ENCODE measurements around the gene BMF. TPM values are rescaled to one million over a fixed set of nuclear protein-coding genes. Genes with fewer than 3 reads are reported as not detected.

Gene BMF
- total and polyA plus RNA-seq, 2 experiments from 2014 or later, result 15.9 to 41.8 TPM

GRCh38 chr15:40130799-40131502 is 22.3 kb upstream of the BMF start:
- 93% methylated on average over 19 of the region's 19 CpGs for WGBS (ENCODE audit: low lambda C conversion rate, missing lambda C conversion rate)
- no peaks in the 10 kb centered on the region for H3K36me3 ChIP-seq (replicated peaks; ENCODE audit: insufficient read depth, low read depth)
- no peaks in the 10 kb centered on the region for H3K79me2 ChIP-seq
- H3K4me3 ChIP-seq, result no peak overlapping the region
- no peak for DNase-seq (ENCODE audit: low spot score)
- H3K4me1 ChIP-seq (ENCODE audit: insufficient read depth), result no peaks in the 10 kb centered on the region
- no peak for TF ChIP-seq CTCF (IDR thresholded peaks at IDR 0.05; ENCODE audit: poor library complexity)
- TF ChIP-seq EZH2 (IDR thresholded peaks at IDR 0.05; ENCODE audit: borderline replicate concordance), result no peak
- TF ChIP-seq EZH2phosphoT487 (IDR thresholded peaks at IDR 0.05; ENCODE audit: low read depth, severe bottlenecking, unreplicated experiment), result no peak
- no peaks in the 10 kb centered on the region for H4K20me1 ChIP-seq (ENCODE audit: insufficient read depth, poor library complexity, severe bottlenecking)
- no peak overlapping the region for H3K27ac ChIP-seq
- H2AFZ ChIP-seq, result no peak overlapping the region
- no peak overlapping the region for H3K4me2 ChIP-seq
- H3K27me3 ChIP-seq, result peaks cover 3% of the 10 kb centered on the region
- H3K9me2 ChIP-seq (replicated peaks; ENCODE audit: insufficient read depth), result no peaks in the 10 kb centered on the region
- H3K9me3 ChIP-seq (ENCODE audit: low read depth), result no peaks in the 10 kb centered on the region

- Histone ChIP-seq H3K27me3 (peaks cover 3% of the 10 kb centered on the region), H3K27ac (no peak overlapping the region), H2AFZ (no peak overlapping the region), H4K20me1 (ENCODE audit: insufficient read depth, poor library complexity, severe bottlenecking) (no peaks in the 10 kb centered on the region), H3K36me3 (replicated peaks; ENCODE audit: insufficient read depth, low read depth) (no peaks in the 10 kb centered on the region), H3K79me2 (no peaks in the 10 kb centered on the region), H3K9me2 (replicated peaks; ENCODE audit: insufficient read depth) (no peaks in the 10 kb centered on the region), H3K4me3 (no peak overlapping the region), H3K9me3 (ENCODE audit: low read depth) (no peaks in the 10 kb centered on the region), H3K4me2 (no peak overlapping the region), H3K4me1 (ENCODE audit: insufficient read depth) (no peaks in the 10 kb centered on the region)
- no peak for TF ChIP-seq CTCF (IDR thresholded peaks at IDR 0.05; ENCODE audit: poor library complexity)
- TF ChIP-seq EZH2 (IDR thresholded peaks at IDR 0.05; ENCODE audit: borderline replicate concordance), result no peak
- TF ChIP-seq EZH2phosphoT487 (IDR thresholded peaks at IDR 0.05; ENCODE audit: low read depth, severe bottlenecking, unreplicated experiment), result no peak
- WGBS (ENCODE audit: low lambda C conversion rate, missing lambda C conversion rate), result 91% methylated on average over 5 of the region's 5 CpGs
- DNase-seq (ENCODE audit: low spot score), result no peak
These were observed 21.4 kb upstream of the BMF start for GRCh38 chr15:40130118-40130517.

- Histone ChIP-seq H3K36me3 (replicated peaks; ENCODE audit: insufficient read depth, low read depth) (no peaks in the 10 kb centered on the region), H3K27me3 (peaks cover 3% of the 10 kb centered on the region), H2AFZ (no peak overlapping the region), H3K9me3 (ENCODE audit: low read depth) (no peaks in the 10 kb centered on the region), H3K4me3 (no peak overlapping the region), H3K9me2 (replicated peaks; ENCODE audit: insufficient read depth) (no peaks in the 10 kb centered on the region), H3K4me1 (ENCODE audit: insufficient read depth) (no peaks in the 10 kb centered on the region), H3K79me2 (no peaks in the 10 kb centered on the region), H3K27ac (no peak overlapping the region), H3K4me2 (no peak overlapping the region), H4K20me1 (ENCODE audit: insufficient read depth, poor library complexity, severe bottlenecking) (no peaks in the 10 kb centered on the region)
- no peak for DNase-seq (ENCODE audit: low spot score)
- 84% methylated on average over 27 of the region's 27 CpGs for WGBS (ENCODE audit: low lambda C conversion rate, missing lambda C conversion rate)
- no peak for TF ChIP-seq EZH2phosphoT487 (IDR thresholded peaks at IDR 0.05; ENCODE audit: low read depth, severe bottlenecking, unreplicated experiment)
- no peak for TF ChIP-seq CTCF (IDR thresholded peaks at IDR 0.05; ENCODE audit: poor library complexity)
- no peak for TF ChIP-seq EZH2 (IDR thresholded peaks at IDR 0.05; ENCODE audit: borderline replicate concordance)
These were observed 20.3 kb upstream of the BMF start for GRCh38 chr15:40128766-40129660.

Data from hepatocyte (in vitro differentiated cells).